DND-41 (cell line): ENCODE data around the gene LINS1.

Source experiments
- ATAC-seq: fragments of 200-7000 bp; cut with Tn5 transposase; 3 replicates; pipeline ENCODE4 v1.9.1; 2021; ENCODE audit warnings: low read depth; ENCODE audit not compliant: insufficient read depth
- DNase-seq: peaks from one replicate; pipeline ENCODE4 v3.0.0-alpha.2; 2020
- H2AFZ ChIP-seq: 2 replicates; pipeline ENCODE4 v1.6.0; 2012; ENCODE audit warnings: low read depth, low read length
- H3K27ac ChIP-seq: 2 replicates; pipeline ENCODE4 v1.5.1; 2012; ENCODE audit warnings: low read length, inconsistent platforms
- H3K27me3 ChIP-seq: fragments of 200-600 bp; sonication (generic); 2 replicates; pipeline ENCODE4 v1.6.0; 2012; ENCODE audit warnings: low read length, mild to moderate bottlenecking, inconsistent platforms; ENCODE audit not compliant: insufficient read depth, poor library complexity
- H3K36me3 ChIP-seq: 2 replicates; pipeline ENCODE4 v1.5.1; 2012; ENCODE audit warnings: low read length, inconsistent platforms; ENCODE audit not compliant: insufficient read depth
- H3K4me1 ChIP-seq: 2 replicates; pipeline ENCODE4 v1.5.1; 2012; ENCODE audit warnings: mild to moderate bottlenecking, low read length; ENCODE audit not compliant: insufficient read depth
- H3K4me2 ChIP-seq: 2 replicates; pipeline ENCODE4 v1.6.0; 2012; ENCODE audit warnings: mild to moderate bottlenecking, moderate library complexity, low read length, inconsistent platforms; ENCODE audit not compliant: insufficient read depth
- H3K4me3 ChIP-seq, 2 experiments: fragments of 200-600 bp in 1 of 2; shearing (Covaris generic) in 1 of 2; 2 replicates each; pipeline ENCODE4 v1.5.1; 2012 to 2016; ENCODE audit warnings: inconsistent platforms in 2 of 2, low read length in 2 of 2, mild to moderate bottlenecking in 2 of 2, low read depth in 1 of 2, moderate library complexity in 1 of 2
- H3K79me2 ChIP-seq: 2 replicates; pipeline ENCODE4 v1.6.0; 2012; ENCODE audit warnings: low read length, inconsistent platforms; ENCODE audit not compliant: insufficient read depth
- H3K9ac ChIP-seq: 2 replicates; pipeline ENCODE4 v1.6.0; 2012; ENCODE audit warnings: low read depth, mild to moderate bottlenecking, inconsistent platforms, low read length, moderate library complexity
- H3K9me3 ChIP-seq: 2 replicates; pipeline ENCODE4 v1.5.1; 2012; ENCODE audit warnings: low read length, moderate library complexity, mild to moderate bottlenecking, inconsistent platforms; ENCODE audit not compliant: insufficient read depth, severe bottlenecking
- H4K20me1 ChIP-seq: 2 replicates; pipeline ENCODE4 v1.6.0; 2012; ENCODE audit warnings: low read length; ENCODE audit not compliant: insufficient read depth
- CTCF ChIP-seq: IDR thresholded peaks from 2 replicates; pipeline ENCODE4 v1.5.1; 2012; ENCODE audit warnings: borderline replicate concordance, low read length, moderate library complexity, mild to moderate bottlenecking; ENCODE audit not compliant: poor library complexity, severe bottlenecking; ENCODE audit errors: extremely low read depth
- EZH2 ChIP-seq: IDR thresholded peaks from 3 replicates; pipeline ENCODE4 v1.6.1; 2012; ENCODE audit warnings: borderline replicate concordance, low read depth, mild to moderate bottlenecking, moderate library complexity, low read length, inconsistent platforms; ENCODE audit not compliant: severe bottlenecking

LINS1 gene

GRCh38 chr15:100520132-100520921 is 81.7 kb downstream of the LINS1 start:
- peak overlapping the region; percentile 42; the same call in 1 of the 2 replicates for H3K27ac ChIP-seq
- no peaks in the 10 kb centered on the region for H4K20me1 ChIP-seq
- H3K4me3 ChIP-seq, result no peak overlapping the region
- H3K4me1 ChIP-seq, result peaks cover 13% of the 10 kb centered on the region
- H3K9me3 ChIP-seq, result no peaks in the 10 kb centered on the region
- peak; percentile 92 for ATAC-seq
- DNase-seq, result peak; percentile 37
- H2AFZ ChIP-seq, result peak overlapping the region; percentile 70
- no peak overlapping the region for H3K9ac ChIP-seq
- H3K36me3 ChIP-seq, result no peaks in the 10 kb centered on the region
- peak overlapping the region; percentile 33 for H3K4me2 ChIP-seq
- no peaks in the 10 kb centered on the region for H3K27me3 ChIP-seq
- TF ChIP-seq CTCF, result no peak
- TF ChIP-seq EZH2, result no peak
- H3K79me2 ChIP-seq, result no peaks in the 10 kb centered on the region

DNA sequence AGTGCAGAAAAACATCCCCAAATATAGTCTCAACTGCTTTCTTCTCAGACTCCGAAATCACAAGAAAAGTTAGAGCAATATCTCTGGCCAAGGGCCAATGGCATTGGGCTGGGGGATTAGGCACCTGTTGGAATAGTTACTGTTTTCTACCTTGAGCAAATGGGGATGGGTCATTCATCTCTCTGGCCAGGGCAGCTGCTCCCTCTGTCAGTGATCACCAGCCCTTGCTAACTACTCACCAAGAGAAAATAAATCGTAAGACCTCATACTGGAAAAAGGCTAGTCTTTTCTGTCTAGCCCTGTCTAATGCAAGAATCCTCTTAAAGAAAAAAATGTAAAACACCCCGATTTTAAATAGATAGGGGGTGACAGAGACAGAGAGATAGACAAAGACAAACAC is 84.1 kb downstream of the LINS1 start:
- Histone ChIP-seq H3K27me3 (no peaks in the 10 kb centered on the region), H2AFZ (no peak overlapping the region), H3K9me3 (no peaks in the 10 kb centered on the region), H3K36me3 (no peaks in the 10 kb centered on the region), H3K4me1 (peaks cover 13% of the 10 kb centered on the region), H3K9ac (no peak overlapping the region), H4K20me1 (no peaks in the 10 kb centered on the region), H3K79me2 (no peaks in the 10 kb centered on the region), H3K4me3 (no peak overlapping the region), H3K27ac (no peak overlapping the region), H3K4me2 (no peak overlapping the region)
- TF ChIP-seq EZH2 (no peak), CTCF (no peak)
- DNase-seq (no peak), ATAC-seq (no peak)
